Natural killer cell (primary cell): ENCODE data around the gene KIAA2012. TPM values are rescaled to one million over a fixed set of nuclear protein-coding genes. Genes with fewer than 3 reads are reported as not detected.

ENCODE experiments used
- ATAC-seq, 3 donors: fragments of 150-1000 bp in 2 of 3; fragments of 200-7000 bp in 1 of 3; cut with Tn5 transposase; 1 replicate in 1 of 3; 2 replicates in 2 of 3; pipeline ENCODE4 v1.10.0; 2021; ENCODE audit warnings: mild to moderate bottlenecking in 2 of 3, moderate library complexity in 2 of 3
- DNase-seq, 2 donors: peaks; one replicate each; pipeline versions ENCODE4 v3.0.0 to v3.0.0-alpha.2; 2013 to 2021; ENCODE audit warnings: mixed read lengths in 1 of 2
- H3K27ac ChIP-seq: one replicate; pipeline ENCODE4 v1.5.1; 2013; ENCODE audit warnings: mild to moderate bottlenecking, low read length
- H3K27me3 ChIP-seq: one replicate; pipeline ENCODE4 v1.6.1; 2013; ENCODE audit warnings: low read length; ENCODE audit not compliant: control insufficient read depth, insufficient read depth
- H3K36me3 ChIP-seq: one replicate; pipeline ENCODE4 v1.6.1; 2013; ENCODE audit warnings: low read length; ENCODE audit not compliant: control insufficient read depth, insufficient read depth
- H3K4me1 ChIP-seq: one replicate; pipeline ENCODE4 v1.6.1; 2013; ENCODE audit warnings: low read length; ENCODE audit not compliant: control insufficient read depth, insufficient read depth
- H3K4me3 ChIP-seq: one replicate; pipeline ENCODE4 v1.5.1; 2013; ENCODE audit warnings: low read length
- H3K9me3 ChIP-seq: one replicate; pipeline ENCODE4 v1.6.1; 2013; ENCODE audit warnings: low read length; ENCODE audit not compliant: control insufficient read depth, insufficient read depth
- H3K27ac Mint-ChIP-seq, 2 donors: one replicate each; pipeline ENCODE4 v1.8.0; 2022; ENCODE audit warnings: mild to moderate bottlenecking in 2 of 2, mixed read lengths in 2 of 2, moderate library complexity in 1 of 2
- H3K27me3 Mint-ChIP-seq, 2 donors: one replicate each; pipeline ENCODE4 v1.8.0; 2022; ENCODE audit warnings: low read depth in 2 of 2, mixed read lengths in 2 of 2
- H3K36me3 Mint-ChIP-seq: one replicate; pipeline ENCODE4 v1.8.0; 2022; ENCODE audit warnings: mixed read lengths
- H3K4me1 Mint-ChIP-seq, 2 donors: one replicate each; pipeline ENCODE4 v1.8.0; 2022; ENCODE audit warnings: mixed read lengths in 2 of 2
- H3K4me3 Mint-ChIP-seq: one replicate; pipeline ENCODE4 v1.8.0; 2022; ENCODE audit warnings: mild to moderate bottlenecking, moderate library complexity, mixed read lengths
- H3K9me3 Mint-ChIP-seq, 2 donors: one replicate each; pipeline ENCODE4 v1.8.0; 2022; ENCODE audit warnings: mixed read lengths in 2 of 2
- CTCF ChIP-seq: fragments of 200-600 bp; IDR thresholded peaks from one replicate; pipeline ENCODE4 v1.8.0; 2022; ENCODE audit warnings: antibody characterized with exemption
- WGBS: methylation state at CpG from one replicate; pipeline ENCODE4 v1.1.7; 2013; ENCODE audit warnings: missing lambda C conversion rate; ENCODE audit not compliant: insufficient coverage; 5-methylcytosine and 5-hydroxymethylcytosine counted together
- intact Hi-C: fragments of 100-400 bp; cut with micrococcal nuclease; formaldehyde crosslinking; loops from one replicate; pipeline ENCODE4 v1.14.2; 2022
- total RNA-seq, 4 donors: library from RNA; stranded (reverse); fragments of 120-200 nt in 1 of 4; gene quantifications; one replicate each; pipeline versions ENCODE4 v1.2.3 to v1.2.4, GENCODE V29; 2013 to 2022

Gene KIAA2012
- total RNA-seq, 3 donors from 2014 or later (not counting 1 experiment from before 2014, with no cell fraction given) = not detected

GRCh38 chr2:202040079-202040844 is 32.8 kb upstream of the KIAA2012 start:
- H3K4me1 ChIP-seq = peaks cover 6% of the 10 kb centered on the region
- no peak overlapping the region for H3K27ac ChIP-seq
- no peaks in the 10 kb centered on the region for H3K36me3 ChIP-seq
- H3K9me3 Mint-ChIP-seq = no peaks in the 10 kb centered on the region
- ATAC-seq (no peak), DNase-seq (no peak)
- no peak for TF ChIP-seq CTCF
- intact Hi-C loops = no loop called here
- peaks cover 36% of the 10 kb centered on the region for H3K27me3 ChIP-seq
- 54% methylated on average over 3 of the region's 4 CpGs for WGBS
- H3K27ac Mint-ChIP-seq = no peak overlapping the region
- no peaks in the 10 kb centered on the region for H3K4me1 Mint-ChIP-seq
- H3K9me3 ChIP-seq = no peaks in the 10 kb centered on the region
- no peak overlapping the region for H3K4me3 ChIP-seq
- peaks cover 25 to 36% of the 10 kb centered on the region in 2 donors for H3K27me3 Mint-ChIP-seq
- no peak overlapping the region for H3K4me3 Mint-ChIP-seq
- H3K36me3 Mint-ChIP-seq = no peaks in the 10 kb centered on the region

- H3K4me1 ChIP-seq = no peaks in the 10 kb centered on the region
- no peak overlapping the region for H3K27ac Mint-ChIP-seq
- no peak for DNase-seq
- H3K9me3 Mint-ChIP-seq = no peaks in the 10 kb centered on the region
- H3K36me3 ChIP-seq = no peaks in the 10 kb centered on the region
- no peaks in the 10 kb centered on the region for H3K9me3 ChIP-seq
- no peak for TF ChIP-seq CTCF
- H3K27me3 Mint-ChIP-seq = peaks cover 34 to 54% of the 10 kb centered on the region in 2 donors
- intact Hi-C loops = no loop called here
- peaks cover 19% of the 10 kb centered on the region for H3K27me3 ChIP-seq
- no peak overlapping the region for H3K4me3 Mint-ChIP-seq
- H3K4me3 ChIP-seq = no peak overlapping the region
- no peaks in the 10 kb centered on the region for H3K4me1 Mint-ChIP-seq
- ATAC-seq = no peak
- no peaks in the 10 kb centered on the region for H3K36me3 Mint-ChIP-seq
- WGBS = 92% methylated on average over 5 of the region's 5 CpGs
- H3K27ac ChIP-seq = no peak overlapping the region
Measured at GRCh38 chr2:202042444-202042843, 30.6 kb upstream of the KIAA2012 start.

GRCh38 chr2:202043475-202043874 is 29.6 kb upstream of the KIAA2012 start:
- Histone ChIP-seq H3K9me3 (no peaks in the 10 kb centered on the region), H3K27ac (no peak overlapping the region), H3K27me3 (peaks cover 16% of the 10 kb centered on the region), H3K4me3 (no peak overlapping the region), H3K36me3 (no peaks in the 10 kb centered on the region), H3K4me1 (no peaks in the 10 kb centered on the region)
- 62% methylated on average over 5 of the region's 6 CpGs for WGBS
- Mint-ChIP-seq H3K27me3 (peaks cover 32 to 57% of the 10 kb centered on the region in 2 donors), H3K36me3 (no peaks in the 10 kb centered on the region), H3K4me1 (no peaks in the 10 kb centered on the region), H3K9me3 (no peaks in the 10 kb centered on the region), H3K4me3 (no peak overlapping the region), H3K27ac (no peak overlapping the region)
- DNase-seq (no peak), ATAC-seq (no peak)
- intact Hi-C loops = no loop called here
- no peak for TF ChIP-seq CTCF

- Histone ChIP-seq H3K27me3 (peaks cover 6% of the 10 kb centered on the region), H3K27ac (no peak overlapping the region), H3K9me3 (no peaks in the 10 kb centered on the region), H3K36me3 (no peaks in the 10 kb centered on the region), H3K4me1 (no peaks in the 10 kb centered on the region), H3K4me3 (no peak overlapping the region)
- Mint-ChIP-seq H3K4me1 (no peaks in the 10 kb centered on the region), H3K4me3 (no peak overlapping the region), H3K9me3 (no peaks in the 10 kb centered on the region), H3K36me3 (no peaks in the 10 kb centered on the region), H3K27me3 (peaks cover 27 to 56% of the 10 kb centered on the region in 2 donors), H3K27ac (no peak overlapping the region)
- ATAC-seq (no peak), DNase-seq (no peak)
- TF ChIP-seq CTCF = no peak
- intact Hi-C loops = no loop called here
Measured at GRCh38 chr2:202044777-202045176, 28.3 kb upstream of the KIAA2012 start.
